NCI-H226 (cell line): Measurements from ENCODE around the gene COMMD10.

ENCODE experiments used
- DNase-seq: peaks from one replicate; pipeline ENCODE4 v3.0.0-alpha.2; 2015

COMMD10 gene

GRCh38 chr5:116297296-116297814 lies 212.5 kb downstream of the COMMD10 start:
- DNase-seq, result no peak

DNA sequence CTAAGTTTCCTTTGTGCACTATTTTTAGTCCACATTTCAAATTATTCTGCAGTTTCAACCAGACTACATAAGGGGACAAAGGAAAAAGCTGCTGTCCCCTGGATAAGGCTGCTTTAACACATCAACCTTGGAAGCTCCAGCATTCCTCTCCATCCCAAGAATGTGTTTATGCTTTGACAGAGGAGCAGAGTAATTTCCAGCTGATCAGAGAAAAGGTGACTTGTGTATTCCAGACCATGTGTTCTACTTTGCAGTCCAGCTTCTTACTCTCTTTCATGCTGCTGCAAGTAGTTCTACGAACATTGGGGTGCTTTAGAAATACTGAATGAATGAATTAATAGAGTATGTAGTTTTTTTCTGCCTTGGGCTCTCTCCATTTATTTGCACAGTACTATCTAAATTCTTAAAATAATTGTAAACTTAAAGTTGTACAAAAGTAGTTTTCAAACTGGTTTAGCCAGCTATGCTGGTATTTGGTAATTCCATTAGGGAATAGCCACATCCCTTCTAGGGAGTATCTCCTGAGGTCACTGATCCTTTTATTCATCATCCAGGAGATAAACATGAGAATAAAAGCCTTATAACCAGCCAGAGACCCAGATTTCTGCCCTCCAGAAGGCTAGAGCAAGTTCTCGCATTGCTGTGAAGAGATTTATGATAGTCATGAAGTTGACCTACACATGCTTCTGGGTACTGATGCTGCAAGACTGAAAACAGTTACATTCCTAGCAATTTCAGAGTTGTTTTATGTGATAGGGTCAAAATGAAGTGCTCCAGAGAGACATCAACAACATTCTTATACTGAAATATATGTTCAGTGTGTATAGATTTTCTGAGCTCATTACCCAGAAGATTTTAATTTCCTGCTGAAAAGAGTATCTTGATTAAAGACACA lies 215.2 kb downstream of the COMMD10 start:
- DNase-seq, result no peak

DNA sequence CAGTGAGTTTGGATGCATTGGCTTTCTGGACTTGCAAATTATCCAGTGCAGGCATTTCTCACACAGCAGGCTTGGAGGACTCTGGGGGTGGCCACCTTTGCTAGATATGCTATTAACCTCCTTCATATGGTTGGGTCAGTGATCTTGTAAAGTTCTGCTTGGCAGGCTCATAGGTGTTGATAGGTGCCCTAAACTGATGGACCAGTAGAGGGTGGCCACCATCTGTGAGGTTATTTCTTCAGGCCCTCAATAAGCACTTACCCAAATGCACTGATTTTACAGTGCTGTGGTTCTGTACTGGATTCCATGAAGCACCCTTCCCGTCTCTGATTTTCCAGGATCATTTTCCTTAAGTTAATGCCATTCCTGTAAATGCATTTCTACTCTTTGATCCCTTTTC lies 216.3 kb downstream of the COMMD10 start:
- DNase-seq, result no peak

DNA sequence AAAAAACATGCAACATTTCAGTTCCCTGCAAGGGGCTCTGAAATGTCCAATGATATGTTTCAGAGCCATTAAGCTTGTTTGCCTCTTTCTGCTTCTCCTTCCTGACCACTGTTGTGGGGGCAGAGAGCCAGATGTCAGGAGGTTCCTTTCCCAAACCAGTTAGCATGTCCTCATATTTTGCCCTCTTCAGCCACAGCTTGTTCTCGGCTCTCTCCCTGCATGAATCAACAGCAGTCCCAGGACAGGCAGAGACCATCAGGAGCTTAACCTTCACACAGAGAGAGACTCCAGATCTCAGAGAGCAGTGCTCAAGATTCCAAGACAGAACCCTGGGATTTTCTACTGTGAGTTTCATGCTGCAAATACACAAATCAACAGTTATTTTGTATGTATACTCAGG lies 218.5 kb downstream of the COMMD10 start:
- DNase-seq, result no peak

- no peak for DNase-seq
Observed at GRCh38 chr5:116303810-116304209, 219.0 kb downstream of the COMMD10 start.

- DNase-seq, result no peak
Observed at GRCh38 chr5:116305899-116306298, 221.1 kb downstream of the COMMD10 start.

GRCh38 chr5:116306846-116307245 lies 222.0 kb downstream of the COMMD10 start:
- DNase-seq, result no peak

DNA sequence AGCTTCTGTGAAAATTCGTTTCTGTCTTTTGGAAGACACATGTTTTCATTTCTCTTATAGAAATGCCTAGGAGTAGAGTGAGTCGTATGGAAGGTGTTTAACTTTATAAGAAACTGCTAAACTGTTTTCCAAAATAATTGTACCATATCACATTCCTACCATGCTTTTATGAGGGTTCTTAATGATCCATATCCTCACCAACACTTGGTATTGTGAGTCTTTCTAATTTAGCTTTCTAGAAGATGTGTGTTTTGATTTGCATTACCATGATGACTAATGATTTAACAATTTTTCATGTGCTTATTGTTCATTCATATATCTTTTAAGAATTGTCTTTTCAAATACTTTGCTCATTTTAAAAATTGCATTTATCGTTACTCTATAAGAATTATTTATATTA lies 223.6 kb downstream of the COMMD10 start:
- DNase-seq, result no peak

DNA sequence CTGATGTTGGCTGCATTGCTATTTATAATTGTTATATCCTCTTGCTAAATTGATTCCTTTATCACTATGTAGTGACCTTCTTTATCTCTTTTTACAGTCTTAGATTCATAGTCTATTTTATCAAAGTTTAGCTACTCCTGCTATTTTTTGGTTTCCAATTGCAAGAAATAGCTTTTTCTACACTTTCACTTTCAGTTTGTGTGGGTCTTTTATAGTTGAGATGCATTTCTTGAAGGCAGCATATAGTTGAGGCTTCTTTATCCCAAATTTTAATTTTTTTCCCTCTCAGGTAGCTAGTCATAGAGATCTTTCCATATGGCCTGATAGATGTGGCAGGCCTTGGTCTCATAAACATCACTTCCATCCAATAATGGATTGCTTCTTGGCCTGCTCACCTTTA lies 228.5 kb downstream of the COMMD10 start:
- DNase-seq, result no peak

DNA sequence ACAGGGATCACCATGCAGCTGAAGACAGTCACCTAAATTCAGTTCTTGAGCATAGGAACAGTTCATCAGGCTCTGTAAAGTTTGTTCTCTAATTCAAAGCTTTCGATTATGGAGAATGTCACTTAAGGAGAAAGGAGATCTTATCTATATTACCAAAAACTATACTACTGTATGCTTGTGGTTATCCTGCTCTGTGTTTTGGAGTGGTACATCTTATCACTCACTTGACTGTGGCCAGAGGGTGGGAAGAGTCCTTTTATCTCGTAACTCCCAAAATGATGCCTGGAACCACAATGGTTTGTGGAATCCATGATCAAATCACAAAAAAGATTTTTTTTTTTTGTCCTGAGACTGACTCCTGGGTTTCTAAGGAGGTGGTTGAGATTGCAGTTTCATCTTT lies 230.7 kb downstream of the COMMD10 start:
- DNase-seq, result no peak

DNA sequence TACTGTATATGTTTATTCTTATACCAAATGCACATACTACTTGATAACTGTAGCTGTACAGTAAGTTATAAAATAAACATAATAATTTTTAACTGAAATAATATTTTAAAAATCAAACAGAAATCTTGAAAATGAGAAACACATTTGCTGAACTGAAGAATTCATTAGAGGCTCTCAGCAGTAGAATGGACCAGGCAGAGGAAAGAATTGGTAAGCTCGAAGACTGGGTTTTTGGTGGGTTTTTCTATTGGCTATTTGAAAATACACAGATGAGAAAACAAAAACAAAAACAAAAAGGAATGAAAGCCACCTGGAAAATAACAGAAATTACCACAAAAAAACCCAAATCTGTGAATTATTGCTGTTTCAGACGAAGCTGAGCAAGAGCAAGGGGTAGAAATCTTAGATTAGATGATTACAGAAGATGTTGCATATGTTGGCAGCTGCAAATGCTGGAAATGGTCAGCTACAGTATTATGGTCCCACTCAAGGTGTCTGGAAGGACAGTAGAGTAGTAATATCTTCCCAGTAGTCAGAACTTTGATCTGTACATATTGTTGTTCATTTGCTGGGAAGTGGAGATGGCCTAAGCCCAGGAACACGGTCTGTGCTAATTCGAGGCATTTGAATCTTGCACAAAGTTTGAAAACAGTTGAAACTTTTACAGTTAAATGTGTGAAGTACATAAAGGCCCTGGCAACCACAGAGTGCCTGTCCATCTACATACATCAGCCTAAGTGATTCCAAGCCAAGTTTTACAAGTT lies 233.4 kb downstream of the COMMD10 start:
- no peak for DNase-seq

DNA sequence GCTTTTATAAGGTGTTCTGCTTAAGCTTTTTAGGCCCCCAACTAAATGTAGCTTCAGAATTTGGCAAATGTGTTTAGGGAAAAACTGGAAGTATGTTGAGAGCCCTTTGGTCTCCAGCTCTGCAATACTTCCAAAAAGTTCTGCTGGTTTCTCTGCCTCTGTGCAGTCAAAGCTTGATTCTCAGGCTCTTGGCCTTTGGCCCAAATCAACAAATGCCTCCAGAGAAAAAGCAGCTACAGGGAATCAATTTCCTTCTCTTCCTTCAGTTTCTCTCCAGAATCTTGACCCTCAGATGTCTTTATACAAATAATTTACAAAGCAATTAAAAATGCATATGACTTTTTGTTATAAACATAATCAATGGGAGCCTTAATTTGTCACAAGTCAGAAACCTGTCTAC lies 235.7 kb downstream of the COMMD10 start:
- no peak for DNase-seq

GRCh38 chr5:116329503-116329902 lies 244.7 kb downstream of the COMMD10 start:
- no peak for DNase-seq

GRCh38 chr5:116340799-116341198 lies 256.0 kb downstream of the COMMD10 start:
- DNase-seq, result no peak
